HG02623 (cell line): ENCODE results near the gene ZHX3.
"Not testable (repeated sequence)": the region's sequence is repeated elsewhere in the genome, so short reads cannot be mapped to it uniquely, and the experiment has no call there.

Source experiments
- ATAC-seq: cut with Tn5 transposase; IDR thresholded peaks from one replicate; pipeline ENCODE4 v1.9.1; 2021; ENCODE audit warnings: moderate library complexity; ENCODE audit not compliant: unreplicated experiment

ZHX3 gene

DNA sequence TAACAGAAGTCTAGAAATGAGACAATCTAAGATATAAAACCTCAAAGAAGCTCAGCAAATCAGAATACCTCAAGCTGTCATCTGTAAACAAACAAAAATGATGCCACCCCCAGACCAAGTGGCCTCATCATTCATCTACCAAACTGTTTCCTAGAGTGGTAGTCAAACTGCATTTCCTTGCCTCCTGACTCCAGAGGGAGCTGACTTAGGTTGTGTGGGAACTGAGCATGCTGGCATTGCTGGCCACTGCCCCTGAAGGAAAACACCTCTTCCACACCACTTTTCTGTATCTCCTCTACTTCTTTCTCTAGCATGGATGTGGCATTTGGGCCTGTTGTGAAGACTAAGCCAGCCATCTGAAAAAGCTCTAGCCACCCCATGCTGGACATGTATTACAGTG is 56.3 kb downstream of the ZHX3 start:
- ATAC-seq: no peak

- ATAC-seq: no peak
These were observed 56.8 kb downstream of the ZHX3 start for GRCh38 chr20:41260734-41261220.

DNA sequence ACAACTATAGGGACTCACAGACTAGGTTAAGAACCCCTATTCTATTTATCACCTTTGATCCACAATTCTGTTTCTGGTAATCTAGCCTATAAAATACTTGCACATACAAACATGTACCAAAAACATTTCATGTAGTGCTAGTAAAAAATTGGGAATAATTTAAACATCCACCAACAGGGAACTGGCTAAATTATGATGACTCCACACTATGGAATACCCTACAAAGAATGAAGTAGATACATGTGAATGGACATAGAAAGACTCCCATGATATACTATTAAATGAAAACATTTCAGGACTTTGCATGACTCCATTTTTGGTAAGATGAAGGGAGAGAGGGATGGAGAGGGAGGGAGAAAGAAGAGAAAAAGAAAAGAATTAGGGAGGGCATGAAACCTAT is 58.2 kb downstream of the ZHX3 start:
- ATAC-seq: no peak

GRCh38 chr20:41258474-41258873 is 59.1 kb downstream of the ZHX3 start:
- no peak for ATAC-seq

DNA sequence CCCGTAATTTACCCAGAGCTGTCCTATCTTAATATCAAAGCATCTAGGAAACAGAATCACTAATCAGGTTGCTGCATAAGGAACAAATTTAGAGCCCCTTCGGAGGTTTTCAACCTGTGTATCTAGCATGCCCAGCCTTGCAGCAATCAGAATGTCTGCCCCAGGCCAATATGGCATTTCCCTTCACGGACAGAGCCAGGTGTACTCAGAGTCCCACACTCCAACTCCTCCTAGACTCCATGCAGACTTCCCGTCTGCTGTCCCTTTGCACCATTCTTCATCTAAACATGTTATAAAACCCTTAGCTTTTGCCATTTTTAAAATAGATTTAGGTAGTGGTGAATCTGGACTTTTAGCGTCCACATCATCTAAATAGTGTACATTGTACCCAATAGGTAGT is 61.0 kb downstream of the ZHX3 start:
- ATAC-seq: no peak

DNA sequence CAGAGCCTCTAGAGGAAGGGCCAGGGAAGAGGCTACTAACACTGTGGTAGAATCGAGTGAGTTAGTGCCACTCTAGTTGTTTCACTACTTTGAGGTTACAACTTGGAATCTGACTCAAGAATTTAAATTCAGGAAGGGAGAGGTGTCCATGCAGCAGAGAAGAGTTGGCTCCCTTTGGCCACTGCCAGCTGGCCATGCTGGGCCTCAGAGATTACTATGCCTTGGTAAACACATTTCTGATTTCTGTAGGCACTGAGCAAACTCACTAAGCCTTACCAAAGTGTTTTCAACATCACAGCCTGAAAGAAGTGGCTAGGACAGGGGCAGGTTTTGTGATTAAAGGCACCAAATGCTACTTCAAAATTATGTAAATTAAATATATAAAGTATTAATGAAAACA is 61.9 kb downstream of the ZHX3 start:
- ATAC-seq: no peak

DNA sequence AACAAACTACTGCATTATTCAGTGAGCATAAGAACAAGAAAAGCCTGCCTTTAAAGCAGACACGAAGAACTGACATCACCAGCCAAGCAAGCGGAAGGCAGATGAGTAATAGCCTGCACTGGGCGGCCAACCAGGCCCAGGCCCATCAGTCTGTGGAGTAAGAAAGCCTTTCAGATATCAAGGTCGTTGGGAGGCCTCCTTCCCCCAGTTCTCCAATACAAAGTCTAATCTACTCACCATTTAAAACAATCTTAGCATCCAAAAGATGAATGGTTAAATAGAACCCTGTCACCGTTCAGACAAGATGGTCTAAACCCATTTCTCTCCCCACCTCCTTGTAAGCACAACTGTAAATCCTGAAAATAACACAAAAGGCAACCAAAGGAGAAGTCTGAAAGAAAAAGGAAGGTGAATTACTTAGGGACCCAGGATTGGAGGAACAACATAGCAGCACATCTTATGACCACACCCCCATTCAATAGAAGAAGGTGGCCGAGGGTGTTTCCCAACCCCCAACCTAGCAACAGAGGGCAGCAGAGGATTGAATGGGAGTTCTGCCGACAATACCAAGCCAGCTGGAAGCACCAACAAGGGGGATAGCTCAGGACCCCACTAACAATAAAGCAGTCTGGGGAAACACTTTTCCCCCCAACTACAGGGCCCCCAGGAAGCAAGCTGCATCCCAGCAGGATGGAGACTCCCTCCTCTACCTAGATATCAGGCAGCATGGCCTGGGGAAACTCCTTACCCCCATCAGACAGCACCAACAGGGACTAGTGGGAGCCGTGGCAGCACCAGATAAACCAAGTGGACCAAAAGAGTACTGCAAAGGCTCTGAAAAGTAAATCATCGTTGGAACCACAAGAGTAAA is 67.9 kb downstream of the ZHX3 start:
- ATAC-seq: no peak

DNA sequence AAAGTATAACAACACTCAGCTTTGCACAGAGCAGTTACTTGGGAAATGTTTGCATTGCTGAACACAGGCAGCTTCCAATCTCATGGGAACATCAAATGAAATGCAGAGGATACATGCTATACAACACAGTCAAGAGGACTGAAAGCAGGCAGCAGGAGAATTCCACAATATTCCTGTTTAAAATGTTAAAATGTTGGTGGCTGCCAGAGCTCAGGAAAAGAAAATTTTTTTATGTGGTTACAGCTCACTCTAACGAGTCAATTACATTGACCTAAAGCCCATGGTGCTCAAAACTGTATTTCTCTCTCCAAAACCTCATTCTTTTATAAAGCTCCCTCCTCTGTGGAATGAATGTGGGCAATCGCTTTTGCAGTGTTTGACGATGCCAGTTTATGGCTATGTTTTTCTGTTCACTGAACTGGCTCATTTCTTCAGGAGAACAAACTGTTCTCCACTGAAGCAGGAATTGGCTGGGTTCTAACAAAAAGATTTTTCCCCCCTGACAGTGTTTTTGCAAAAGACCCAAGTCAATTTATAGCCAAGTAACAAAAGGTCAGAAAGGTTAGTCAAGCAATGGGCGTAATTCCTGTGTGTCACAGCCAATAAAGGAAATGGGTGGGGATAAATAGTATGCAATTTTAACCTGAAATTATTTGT is 69.0 kb downstream of the ZHX3 start:
- no peak for ATAC-seq

DNA sequence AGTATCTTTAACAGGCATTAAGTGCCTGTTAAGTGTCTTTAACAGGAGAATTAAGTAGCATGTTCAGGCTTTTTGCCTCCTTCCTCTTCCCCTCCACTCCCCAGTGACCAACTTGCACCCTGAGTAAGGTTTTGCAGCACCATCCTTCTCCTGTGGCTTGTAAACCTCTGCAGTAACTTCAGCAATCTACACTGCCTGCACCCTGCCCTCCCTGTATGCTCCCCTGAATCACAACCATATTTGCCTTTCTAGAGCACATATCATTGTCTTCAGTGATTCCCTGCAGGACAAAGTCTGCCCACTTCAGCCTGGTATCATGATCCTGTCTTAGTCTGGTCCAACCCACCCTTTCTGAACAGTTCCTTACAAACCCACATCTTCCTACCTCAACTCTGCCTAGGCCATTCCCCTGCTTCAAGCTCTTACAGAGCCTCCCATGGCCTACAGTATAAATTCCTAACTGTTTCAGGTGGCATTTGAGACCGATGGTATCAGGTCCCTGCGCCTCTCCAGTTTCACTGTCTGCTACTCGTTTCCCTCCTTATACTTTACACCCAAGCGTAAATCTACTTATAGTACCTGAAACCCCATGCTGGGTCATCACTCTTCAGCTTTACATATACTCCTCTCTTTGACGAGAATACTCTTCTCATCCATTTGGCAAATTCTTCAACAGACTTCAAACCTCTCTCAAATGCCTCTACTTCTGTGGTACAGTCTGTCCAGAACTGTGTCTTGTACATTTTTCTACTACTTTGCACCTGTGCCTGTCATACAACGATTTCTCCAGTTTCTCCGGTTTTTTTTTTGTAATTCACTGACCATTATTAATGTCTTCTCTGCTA is 69.8 kb downstream of the ZHX3 start:
- ATAC-seq: no peak

GRCh38 chr20:41245086-41245707 is 72.3 kb downstream of the ZHX3 start:
- ATAC-seq: no peak

DNA sequence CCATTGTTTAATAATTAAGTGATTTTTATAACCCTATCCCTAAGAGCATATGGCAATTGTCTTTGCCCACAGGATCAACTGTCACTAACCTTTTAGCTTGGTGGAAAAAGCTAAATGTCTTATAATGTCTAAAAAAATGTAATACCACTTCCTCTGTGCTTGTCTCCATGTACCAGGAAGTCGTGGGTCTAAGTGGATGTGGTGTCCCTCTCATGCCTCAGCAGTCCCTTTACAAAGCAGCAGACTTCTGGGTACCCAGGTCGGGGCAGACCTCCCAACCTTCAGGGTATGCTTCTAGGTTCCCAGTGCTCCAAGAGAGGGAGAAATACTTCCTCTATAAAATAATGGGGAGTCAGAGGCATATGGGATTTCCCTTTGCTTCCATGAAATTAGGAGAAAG is 74.7 kb downstream of the ZHX3 start:
- no peak for ATAC-seq

DNA sequence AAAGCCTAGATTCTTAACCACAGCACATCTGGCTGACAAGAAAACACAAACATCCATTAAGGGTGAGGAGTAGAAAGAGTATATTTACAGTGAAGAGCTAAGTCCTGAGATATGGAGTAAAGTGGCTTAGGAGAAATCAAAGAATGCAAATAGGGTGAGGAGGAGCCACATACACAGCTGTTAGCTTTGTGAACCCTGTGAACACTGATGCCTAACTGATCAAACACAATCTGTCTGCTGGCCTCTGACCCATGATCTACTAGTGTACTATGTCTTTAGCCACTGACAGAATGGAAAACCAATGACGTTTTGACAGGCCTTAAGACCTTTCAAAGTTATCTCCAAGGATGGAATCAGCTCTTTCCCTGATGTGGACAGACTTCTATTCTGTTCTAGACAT is 75.2 kb downstream of the ZHX3 start:
- no peak for ATAC-seq

DNA sequence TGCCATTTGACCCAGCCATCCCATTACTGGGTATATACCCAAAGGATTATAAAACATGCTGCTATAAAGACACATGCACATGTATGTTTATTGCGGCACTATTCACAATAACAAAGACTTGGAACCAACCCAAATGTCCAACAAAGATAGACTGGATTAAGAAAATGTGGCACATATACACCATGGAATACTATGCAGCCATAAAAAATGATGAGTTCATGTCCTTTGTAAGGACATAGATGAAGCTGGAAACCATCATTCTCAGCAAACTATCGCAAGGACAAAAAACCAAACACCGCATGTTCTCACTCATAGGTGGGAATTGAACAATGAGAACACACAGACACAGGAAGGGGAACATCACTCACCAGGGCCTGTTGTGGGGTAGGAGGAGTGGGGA is 80.3 kb downstream of the ZHX3 start:
- ATAC-seq: not testable (repeated sequence)

- ATAC-seq: not testable (repeated sequence)
These were observed 80.7 kb downstream of the ZHX3 start for GRCh38 chr20:41236818-41237217.

DNA sequence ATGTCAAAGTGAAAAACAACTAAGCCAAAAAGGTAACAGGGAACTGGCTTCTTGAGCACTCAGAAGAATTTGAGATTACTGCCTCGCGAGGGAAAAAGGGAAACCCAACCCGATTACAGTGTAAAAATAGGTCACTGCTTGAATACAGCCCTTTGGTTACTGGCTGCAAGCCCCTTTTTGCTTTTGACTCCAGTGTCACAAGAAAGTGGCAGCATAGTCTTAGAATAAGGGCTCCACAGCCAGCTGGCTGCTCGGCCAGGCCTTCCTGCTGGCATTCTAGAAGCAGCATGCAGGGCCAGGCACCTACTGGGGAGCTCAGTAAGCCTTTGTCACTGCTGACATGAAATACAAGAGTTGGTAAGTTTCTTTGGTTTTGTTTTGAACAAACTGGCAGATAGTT is 83.0 kb downstream of the ZHX3 start:
- no peak for ATAC-seq

DNA sequence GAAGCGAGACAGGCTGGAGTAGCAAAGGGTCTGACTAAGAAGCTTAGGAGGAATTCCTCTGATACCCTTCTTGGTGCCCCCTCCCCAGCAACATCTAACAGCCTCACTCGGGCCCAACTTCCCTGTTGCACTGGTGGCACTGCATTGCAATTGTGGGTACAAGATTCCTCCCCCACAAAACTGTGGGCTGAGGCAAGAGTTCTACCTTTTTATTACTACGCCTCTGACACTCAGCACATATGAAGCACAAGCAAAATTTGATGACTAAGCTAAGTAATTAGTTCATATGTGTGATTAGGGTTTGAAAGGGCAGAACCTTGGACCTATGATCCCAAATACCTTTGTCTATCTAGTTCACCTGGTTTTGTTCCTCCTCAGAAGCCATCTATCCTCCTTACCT is 83.5 kb downstream of the ZHX3 start:
- no peak for ATAC-seq

DNA sequence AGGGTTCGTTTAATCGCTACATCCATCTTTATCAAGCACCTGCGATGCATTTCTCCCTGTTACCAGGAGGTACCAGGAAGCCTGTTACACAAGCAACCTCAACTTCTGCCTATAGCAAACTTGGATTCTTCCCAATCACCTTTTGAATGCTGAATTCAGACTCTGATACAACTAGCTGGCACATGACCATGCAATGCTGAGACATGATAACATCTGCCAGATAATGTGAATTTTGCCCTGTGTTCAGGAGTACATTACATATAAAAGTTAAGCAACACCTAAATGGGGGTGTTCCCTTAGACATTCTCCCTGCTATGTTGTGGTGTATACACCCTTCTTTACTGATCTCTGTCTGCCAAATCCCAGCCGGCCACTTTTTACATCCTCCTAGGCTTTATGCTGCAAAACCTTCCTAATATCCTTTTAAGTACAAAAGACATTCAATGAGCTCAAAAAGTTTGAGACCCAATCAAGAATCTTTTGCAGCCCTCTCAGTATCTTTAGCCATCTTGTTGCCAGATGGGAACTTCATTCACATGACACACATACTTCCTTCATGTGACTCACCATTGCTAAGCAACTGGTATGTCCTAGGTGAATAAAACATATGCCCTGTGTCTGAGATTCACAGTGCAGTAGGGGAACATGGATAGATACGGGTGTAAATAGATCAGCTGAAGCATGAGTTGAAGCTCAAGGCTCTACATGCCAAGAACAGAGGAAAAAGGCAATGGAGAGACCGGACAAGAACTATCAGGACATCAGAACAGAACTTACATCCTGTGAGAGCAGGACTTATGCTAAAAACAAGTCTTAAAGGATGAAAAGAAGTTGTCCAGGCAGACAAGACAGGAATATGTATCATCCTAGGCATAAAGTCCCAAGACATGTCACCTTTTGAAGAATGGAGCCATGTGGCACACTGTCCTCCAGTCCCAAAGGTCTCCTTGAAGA is 84.3 kb downstream of the ZHX3 start:
- ATAC-seq: no peak

DNA sequence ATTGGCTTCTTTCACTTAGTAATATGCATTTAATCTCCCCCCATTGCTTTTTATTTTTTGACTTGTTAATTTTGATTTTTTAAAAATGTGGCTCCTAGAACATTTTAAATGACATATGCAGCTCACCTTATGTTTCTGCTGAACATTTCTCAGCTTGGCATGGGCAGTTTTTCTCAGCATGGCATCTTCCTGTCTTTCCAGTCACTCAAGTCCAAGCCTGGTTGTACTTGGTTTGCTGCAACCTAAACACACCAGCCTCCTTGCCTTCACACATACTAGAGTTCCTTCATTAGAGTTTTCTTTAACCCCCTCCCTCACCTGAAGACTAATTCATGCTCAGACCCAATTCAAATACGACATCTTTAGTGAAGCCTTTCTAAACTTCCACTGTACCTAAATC is 86.4 kb downstream of the ZHX3 start:
- no peak for ATAC-seq

DNA sequence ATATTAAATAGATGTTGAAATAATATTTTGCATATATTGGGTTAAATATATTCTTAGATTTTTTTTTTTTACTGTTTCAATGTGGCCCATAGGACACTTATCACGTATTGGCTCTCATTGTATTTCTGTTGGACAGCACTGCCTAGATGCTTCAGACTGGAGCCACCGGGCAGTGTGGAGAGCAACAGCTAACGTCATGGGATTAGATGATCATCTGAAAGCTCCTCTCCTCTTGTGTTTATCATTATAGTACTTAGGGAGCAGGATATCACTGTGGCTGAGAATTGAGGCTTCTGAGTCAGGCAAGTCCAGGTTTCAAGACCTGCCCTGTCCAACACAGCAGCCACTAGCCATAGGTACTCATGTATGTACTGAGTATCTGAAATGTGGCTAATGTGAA is 87.4 kb downstream of the ZHX3 start:
- no peak for ATAC-seq

GRCh38 chr20:41229259-41229658 is 88.3 kb downstream of the ZHX3 start:
- ATAC-seq: no peak
